ENCODE measurements around the gene TMEM120A. TPM values are rescaled to one million over a fixed set of nuclear protein-coding genes. Genes with fewer than 3 reads are reported as not detected.
A peak's percentile ranks its signal among the peaks of the same experiment; 100 is the strongest.
"Not testable (repeated sequence)": the region's sequence is repeated elsewhere in the genome, so short reads cannot be mapped to it uniquely, and the experiment has no call there.

The TMEM120A gene
- 10 to 100 TPM; 23.7 to 43.3 TPM for total RNA-seq

DNA sequence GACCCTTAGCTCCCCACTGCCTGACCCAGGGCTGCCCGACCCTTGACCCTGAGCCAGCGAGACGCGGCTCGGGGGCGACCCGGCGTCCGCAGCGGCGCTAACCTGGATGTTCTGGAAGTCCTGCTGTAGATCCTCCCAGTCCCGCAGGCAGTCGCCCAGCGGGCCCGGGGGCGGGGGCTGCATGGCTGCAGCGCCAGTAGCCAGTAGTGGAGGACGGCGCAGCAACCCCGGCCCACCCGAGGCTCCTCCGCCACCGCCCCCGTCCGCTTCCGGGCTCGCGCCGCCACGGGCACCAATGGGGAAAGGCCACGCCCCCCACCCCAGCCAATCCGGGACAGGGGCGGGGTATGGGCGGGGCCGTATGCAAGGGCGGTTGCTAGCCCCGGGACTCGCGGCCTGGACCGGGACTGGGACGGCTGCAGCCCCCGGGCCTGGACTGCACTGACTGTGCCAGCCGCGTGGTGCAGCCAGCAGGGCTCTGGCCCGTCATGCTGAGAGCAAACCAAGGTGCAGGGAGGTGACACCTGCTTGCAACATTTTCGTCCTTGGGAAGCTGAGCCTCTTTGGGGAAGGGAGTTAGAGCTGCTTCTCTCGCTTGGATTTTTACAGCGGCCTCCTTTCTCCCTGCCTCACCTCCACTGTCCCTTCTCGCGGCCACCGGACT, at the start of gene TMEM120A:
Gene TMEM120A (minus strand): TSS at position 208 of the 664 bp plus-strand sequence. CDS start 25 bp downstream, at position 183.
- peak within 1 kb of the TSS; percentile 29 to 52 for H3K27ac Mint-ChIP-seq
- ATAC-seq (peak; percentile 98), DNase-seq (ENCODE audit: low spot score in 2 of 2) (peak; percentile 92 to 96)
- peaks cover 0 to 5% of the 10 kb centered on the region in 2 donors for H3K36me3 Mint-ChIP-seq
- H3K9me3 Mint-ChIP-seq, result no peaks in the 10 kb centered on the region

DNA sequence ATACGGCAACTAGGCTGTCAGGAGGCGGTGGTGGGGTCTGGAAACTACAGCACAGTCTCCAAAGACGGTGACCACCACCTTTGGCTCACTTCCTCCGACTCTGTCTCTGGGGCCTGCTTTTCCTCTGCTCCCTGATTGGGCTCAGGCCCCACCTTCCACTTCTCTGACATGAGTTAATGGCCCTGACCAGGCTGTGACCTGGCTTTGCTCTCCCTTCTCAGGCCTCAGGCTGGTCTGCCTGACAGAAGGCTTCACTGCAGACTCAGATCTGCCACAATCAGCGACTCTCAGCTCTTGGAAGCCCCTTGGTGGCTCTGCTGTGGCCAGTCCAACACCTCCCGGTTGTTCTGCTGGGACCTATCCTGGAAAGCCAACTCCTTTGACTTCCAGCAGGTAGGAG, 45.7 kb upstream of the TMEM120A start:
- no peak overlapping the region for H3K27ac Mint-ChIP-seq
- H3K9me3 Mint-ChIP-seq, result no peaks in the 10 kb centered on the region
- no peaks in the 10 kb centered on the region for H3K36me3 Mint-ChIP-seq
- ATAC-seq (no peak), DNase-seq (ENCODE audit: low spot score in 2 of 2) (no peak)

DNA sequence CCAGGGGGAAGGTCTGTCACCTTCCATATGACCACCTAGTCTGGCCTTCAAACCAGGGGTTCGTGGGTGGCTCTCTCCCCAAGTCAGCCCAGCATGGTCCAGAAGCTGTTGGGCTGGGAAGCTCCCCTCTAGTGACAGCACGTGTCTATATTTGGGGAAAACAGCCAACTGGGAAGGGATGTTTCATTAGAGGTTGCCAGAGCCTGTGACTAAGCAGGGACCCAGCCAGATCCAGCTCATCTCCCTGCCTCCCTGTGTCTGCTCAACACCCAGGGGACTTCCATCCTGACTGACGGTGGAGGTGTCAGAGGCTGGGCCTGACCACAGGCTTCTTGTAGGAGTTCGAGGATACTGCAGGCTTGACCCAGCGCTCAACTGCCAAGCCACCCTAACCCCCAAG, 42.9 kb upstream of the TMEM120A start:
- H3K9me3 Mint-ChIP-seq, result no peaks in the 10 kb centered on the region
- H3K36me3 Mint-ChIP-seq, result no peaks in the 10 kb centered on the region
- DNase-seq (ENCODE audit: low spot score in 2 of 2) (no peak), ATAC-seq (no peak)
- H3K27ac Mint-ChIP-seq, result no peak overlapping the region

DNA sequence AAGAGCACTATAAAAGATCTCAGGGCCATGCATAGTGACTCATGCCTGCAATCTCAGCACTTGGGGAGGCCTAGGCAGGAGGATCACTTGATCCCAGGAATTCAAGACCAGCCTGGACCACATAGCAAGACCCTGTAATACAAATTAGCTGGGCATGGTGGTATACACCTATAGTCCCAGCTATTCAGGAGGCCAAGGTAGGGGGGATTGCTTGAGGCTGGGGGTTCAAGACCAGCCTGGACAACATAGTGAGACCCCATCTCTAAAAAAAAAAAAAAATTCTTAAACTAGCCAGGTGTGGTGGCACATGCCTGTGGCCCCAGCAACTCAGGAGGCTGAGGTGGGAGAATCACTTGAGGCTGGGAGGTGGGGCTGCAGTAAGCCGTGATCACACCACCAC, 37.6 kb upstream of the TMEM120A start:
- ATAC-seq (no peak), DNase-seq (ENCODE audit: low spot score in 2 of 2) (no peak)
- no peak overlapping the region for H3K27ac Mint-ChIP-seq
- H3K36me3 Mint-ChIP-seq, result no peaks in the 10 kb centered on the region
- no peaks in the 10 kb centered on the region for H3K9me3 Mint-ChIP-seq

DNA sequence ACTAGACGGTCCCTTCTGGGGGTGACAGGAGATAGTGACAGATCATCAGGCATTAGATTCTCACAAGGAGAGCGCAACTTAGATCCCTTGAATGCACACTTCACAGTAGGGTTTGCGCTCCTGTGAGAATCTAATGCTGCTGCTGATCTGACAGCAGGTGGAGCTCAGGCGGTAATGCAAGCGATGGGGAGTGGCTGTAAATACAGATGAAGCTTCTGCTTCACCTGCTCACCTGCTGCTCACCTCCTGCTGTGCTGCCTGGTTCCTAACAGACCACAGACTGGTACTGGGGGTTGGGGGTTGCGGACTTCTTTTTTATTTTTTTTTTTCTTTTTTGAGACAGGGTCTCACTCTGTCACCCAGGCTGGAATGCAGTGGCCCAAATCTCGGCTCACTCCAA, 35.3 kb upstream of the TMEM120A start:
- H3K27ac Mint-ChIP-seq; ATAC-seq; H3K36me3 Mint-ChIP-seq; DNase-seq (ENCODE audit: low spot score in 2 of 2); H3K9me3 Mint-ChIP-seq: not testable (repeated sequence)

DNA sequence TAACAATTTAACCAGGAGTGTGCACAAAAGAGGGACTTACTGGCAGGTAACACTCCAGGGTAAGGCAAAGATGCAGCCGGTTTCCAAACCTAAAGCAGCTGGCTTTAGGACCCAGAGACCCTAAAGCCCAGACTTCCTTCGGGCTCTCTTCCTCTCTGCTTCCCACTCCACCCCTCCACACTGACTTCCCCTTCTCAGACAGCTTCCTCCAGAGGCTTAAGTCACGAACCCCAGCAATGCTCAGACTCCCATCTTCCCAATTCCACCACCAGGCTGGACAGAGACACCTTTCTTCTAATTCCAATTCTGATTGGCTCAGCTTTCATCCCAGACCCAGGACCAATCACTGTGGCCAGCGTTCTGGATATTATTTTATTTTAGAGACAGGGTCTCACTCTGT, 28.6 kb upstream of the TMEM120A start:
- DNase-seq (ENCODE audit: low spot score in 2 of 2) (no peak), ATAC-seq (no peak)
- Mint-ChIP-seq H3K9me3 (no peaks in the 10 kb centered on the region), H3K27ac (no peak overlapping the region), H3K36me3 (peaks cover 4 to 10% of the 10 kb centered on the region in 2 donors)

DNA sequence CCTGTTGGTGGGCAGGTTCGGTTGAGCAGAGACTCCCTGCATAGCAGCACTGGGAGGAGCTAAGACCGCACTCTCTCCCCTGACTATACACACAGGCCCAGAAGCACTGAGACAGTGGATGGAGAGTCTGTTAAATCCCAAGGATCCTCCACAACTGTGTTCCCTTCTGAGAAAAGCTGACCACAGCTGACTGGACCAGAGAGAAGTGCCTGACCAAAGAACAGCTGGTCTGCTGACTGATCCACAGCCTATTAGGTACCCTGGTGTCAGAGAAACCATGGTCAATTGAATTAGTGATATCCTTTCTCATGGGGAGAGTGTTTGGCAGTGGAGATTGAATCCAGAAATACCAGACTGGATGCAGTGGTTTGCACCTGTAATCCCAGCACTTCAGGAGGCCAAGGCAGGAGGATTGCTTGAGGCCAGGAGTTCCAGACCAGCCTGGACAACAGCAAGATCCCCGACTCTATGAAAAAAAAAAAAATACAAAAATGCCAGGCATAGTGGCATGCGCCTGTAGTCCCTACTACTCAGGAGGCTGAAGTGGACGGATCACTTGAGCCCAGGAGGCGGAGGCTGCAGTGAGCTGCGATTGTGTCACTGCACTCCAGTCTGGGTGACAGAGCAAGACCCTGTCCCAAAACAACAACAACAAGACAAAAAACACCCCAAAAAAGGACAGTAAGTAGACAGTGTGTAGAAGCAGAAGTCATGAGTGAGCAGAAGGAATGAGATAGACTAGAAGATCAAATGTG, 27.8 kb upstream of the TMEM120A start:
- ATAC-seq (no peak), DNase-seq (ENCODE audit: low spot score in 2 of 2) (no peak)
- Mint-ChIP-seq H3K27ac (peak overlapping the region in 1 of 2 donors; percentile 40), H3K36me3 (peaks cover 4 to 10% of the 10 kb centered on the region in 2 donors), H3K9me3 (no peaks in the 10 kb centered on the region)

DNA sequence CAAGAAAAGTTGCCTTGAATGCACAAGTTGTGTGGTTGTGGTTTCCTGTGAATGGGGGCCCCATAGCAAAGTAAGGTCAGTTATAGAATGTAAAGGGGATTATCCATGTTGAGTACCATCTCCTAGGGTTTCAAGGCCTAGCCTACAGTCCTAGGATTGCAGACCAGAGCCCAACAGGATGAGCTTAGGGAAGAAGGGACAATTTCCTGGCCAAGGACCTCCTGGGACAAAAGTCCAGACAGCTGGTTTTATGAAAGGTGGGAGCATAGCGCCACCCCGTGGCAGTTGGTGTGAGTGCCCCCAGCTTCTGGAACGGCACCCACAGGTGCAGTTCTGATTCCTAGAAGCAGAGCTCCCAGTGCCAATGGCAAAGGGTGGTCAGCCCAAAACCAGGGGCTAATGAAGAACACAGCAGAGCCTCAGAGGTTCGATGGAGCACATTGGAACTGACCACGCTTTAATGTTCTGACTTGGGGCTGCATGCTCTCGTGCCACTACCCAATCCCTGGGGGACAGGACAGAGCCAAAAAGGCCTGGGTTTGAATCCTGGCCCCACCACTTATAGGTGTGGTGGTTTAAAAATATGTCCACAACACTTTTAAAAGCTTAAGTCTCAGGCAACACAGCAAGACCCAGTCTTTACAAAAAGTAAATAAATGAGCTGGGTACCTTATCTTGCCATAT, 25.8 kb upstream of the TMEM120A start:
- peaks cover 4 to 10% of the 10 kb centered on the region in 2 donors for H3K36me3 Mint-ChIP-seq
- no peak overlapping the region for H3K27ac Mint-ChIP-seq
- H3K9me3 Mint-ChIP-seq, result no peaks in the 10 kb centered on the region
- ATAC-seq (peak; percentile 71 to 74), DNase-seq (ENCODE audit: low spot score in 2 of 2) (peak; percentile 64 to 77)

DNA sequence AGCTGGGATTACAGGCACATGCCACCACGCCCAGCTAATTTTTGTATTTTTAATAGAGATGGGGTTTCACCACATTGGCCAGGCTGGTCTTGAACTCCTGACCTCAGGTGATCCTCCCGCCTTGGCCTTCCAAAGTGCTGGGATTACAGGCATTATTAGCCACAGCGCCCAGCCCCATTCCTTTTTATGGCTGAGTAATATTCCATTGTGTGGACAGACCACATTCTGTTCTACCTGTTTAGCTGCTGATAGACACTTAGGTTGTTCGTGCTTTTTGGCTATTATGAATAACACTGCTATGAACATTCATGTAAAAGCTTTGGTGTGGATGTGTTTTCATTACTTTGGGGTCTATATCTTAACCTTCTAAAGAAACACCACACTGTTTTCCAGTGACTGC, 24.1 kb upstream of the TMEM120A start:
- not testable (repeated sequence) for DNase-seq (ENCODE audit: low spot score in 2 of 2); ATAC-seq; H3K9me3 Mint-ChIP-seq; H3K27ac Mint-ChIP-seq; H3K36me3 Mint-ChIP-seq

DNA sequence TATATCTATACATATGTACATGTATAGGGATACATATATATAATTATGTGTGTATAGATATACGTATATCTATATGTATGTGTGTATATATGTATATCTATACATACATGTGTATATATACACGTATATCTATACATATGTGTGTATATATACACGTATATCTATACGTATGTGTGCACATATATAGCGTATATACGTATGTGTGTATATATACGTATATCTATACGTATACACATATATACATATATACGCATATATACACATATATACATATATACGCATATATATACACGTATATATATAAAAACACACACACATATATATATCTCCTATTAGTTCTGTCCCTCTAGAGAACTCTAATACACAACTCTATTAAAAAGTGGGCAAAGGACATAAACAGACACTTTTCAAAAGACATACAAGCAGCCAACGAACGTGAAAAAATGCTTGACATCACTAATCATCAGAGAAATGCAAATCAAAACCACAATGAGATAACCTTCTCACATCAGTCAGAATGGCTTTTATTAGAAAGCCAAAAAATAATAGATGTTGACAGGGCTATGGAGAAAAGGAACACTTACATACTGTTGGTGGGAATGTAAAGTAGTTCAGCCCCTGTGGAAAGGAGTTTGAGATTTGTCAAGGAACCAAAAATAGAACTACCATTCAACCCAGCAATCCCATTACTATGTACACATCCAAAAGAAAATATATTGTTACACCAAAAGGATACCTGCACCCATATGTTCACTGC, 22.0 kb upstream of the TMEM120A start:
- Mint-ChIP-seq H3K27ac (no peak overlapping the region), H3K36me3 (peaks cover 0 to 12% of the 10 kb centered on the region in 2 donors), H3K9me3 (no peaks in the 10 kb centered on the region)
- DNase-seq (ENCODE audit: low spot score in 2 of 2) (no peak), ATAC-seq (no peak)

DNA sequence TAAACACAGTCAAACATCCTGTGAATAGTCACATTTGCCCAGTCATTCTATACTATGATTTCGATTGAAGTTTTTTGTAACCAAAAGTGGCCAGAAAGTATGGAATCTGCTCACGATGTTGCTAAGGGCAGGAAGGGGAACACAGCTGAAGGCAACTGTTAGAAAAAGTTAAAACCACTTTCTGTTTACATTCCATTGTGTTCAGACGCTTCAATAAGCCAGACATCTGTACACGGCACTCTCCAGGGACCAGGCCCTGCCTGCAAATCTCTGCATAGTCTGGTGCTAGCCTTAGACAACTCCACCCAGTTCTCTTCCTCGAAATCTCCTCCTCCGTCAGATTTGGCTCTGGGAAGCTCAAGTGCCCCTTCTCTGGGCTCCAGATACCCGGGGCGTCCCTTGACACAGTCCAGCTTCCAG, 17.1 kb upstream of the TMEM120A start:
- no peak overlapping the region for H3K27ac Mint-ChIP-seq
- peaks cover 0 to 21% of the 10 kb centered on the region in 2 donors for H3K36me3 Mint-ChIP-seq
- ATAC-seq, result no peak
- no peaks in the 10 kb centered on the region for H3K9me3 Mint-ChIP-seq
- DNase-seq (ENCODE audit: low spot score in 2 of 2), result no peak

DNA sequence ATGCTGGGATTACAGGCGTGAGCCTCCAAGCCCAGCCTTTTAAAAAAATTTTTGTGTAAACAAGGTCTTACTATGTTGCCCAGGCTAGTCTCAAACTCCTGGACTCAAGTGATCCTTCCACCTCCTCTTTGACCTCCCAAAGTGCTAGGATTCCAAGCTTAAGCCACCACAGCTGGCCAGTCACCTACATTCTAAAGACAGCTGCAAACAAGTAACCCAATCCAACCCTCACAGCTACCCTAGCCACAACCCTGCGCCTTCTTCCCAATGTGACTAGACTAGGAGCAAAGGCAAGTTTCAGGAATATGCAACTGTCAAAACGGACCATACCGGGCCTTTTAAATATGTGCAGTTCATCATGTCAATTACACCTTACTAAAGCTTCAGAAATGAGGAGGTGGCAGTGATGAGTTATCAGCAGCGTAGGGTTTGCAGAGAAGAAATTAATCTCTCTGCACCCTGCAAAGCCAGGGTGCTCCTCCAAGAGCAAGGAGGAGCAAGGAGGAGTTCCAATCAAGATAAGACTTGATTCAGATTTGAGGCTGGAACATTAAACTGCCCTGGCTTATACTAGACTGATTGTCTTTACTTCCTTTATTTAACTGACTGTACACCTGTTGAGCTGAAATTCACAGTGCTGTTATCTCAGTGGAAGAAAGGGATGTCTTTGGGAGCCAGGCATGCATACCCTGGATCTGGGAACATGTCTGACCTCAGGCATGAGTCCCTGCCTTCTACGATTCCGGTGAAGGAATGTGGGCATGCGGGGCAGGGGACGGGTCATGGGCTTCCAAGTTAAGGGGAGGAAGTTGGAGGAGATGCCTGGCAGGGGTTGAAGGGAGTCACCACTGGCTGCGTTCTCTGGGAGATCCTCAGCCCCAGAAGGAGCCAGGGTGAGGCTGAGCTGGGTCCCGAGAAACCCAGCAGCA, 15.5 kb upstream of the TMEM120A start:
- peak overlapping the region; percentile 81 to 92 for H3K27ac Mint-ChIP-seq
- no peak for DNase-seq (ENCODE audit: low spot score in 2 of 2)
- H3K36me3 Mint-ChIP-seq, result peaks cover 0 to 27% of the 10 kb centered on the region in 2 donors
- no peaks in the 10 kb centered on the region for H3K9me3 Mint-ChIP-seq
- no peak for ATAC-seq

DNA sequence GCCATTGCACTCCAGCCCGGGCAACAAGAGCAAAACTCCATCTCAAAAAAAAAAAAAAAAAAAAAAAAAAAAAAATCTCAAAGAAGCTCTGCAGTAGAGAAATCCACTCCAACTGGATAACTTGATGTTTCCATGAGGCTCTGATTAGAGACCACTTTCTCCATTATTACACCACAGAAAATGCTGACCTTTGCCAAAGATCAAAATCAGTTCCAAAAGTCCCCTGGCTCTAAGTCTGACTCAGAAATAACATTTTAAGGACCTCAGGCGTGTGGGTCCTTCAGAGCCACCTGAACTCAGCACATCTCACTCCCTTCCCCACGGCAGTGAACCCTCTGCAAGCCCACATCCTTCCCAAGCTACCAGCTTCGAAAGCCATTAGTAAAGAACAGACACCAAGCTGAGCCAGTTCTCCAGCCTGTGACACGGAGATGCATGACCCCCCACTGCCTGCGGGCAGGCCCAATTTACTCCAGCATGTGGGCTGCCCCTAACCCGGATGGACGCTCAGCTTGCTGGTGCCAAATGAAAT, 13.8 kb upstream of the TMEM120A start:
- DNase-seq (ENCODE audit: low spot score in 2 of 2) (no peak), ATAC-seq (peak in 1 of 2 donors; percentile 70)
- Mint-ChIP-seq H3K36me3 (peaks cover 6 to 27% of the 10 kb centered on the region in 2 donors), H3K27ac (peak overlapping the region; percentile 31 to 92), H3K9me3 (no peaks in the 10 kb centered on the region)

DNA sequence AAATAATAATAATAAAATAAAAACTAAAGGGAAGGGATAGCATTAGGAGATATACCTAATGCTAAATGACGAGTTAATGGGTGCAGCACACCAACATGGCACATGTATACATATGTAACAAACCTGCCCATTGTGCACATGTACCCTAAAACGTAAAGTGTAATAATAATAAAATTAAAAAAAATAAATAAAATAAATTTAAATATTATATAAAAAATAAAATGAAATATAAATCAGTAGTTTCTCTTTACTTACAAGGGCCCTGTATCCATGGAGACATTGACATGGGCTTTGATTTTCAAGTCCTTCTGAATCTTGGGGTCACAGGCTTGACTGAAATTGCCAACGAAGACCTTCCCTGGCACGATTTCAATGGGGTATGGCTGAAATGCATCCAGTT, 10.6 kb upstream of the TMEM120A start:
- not testable (repeated sequence) for H3K9me3 Mint-ChIP-seq; ATAC-seq; DNase-seq (ENCODE audit: low spot score in 2 of 2); H3K27ac Mint-ChIP-seq
- peaks cover 11 to 12% of the 10 kb centered on the region in 2 donors for H3K36me3 Mint-ChIP-seq

DNA sequence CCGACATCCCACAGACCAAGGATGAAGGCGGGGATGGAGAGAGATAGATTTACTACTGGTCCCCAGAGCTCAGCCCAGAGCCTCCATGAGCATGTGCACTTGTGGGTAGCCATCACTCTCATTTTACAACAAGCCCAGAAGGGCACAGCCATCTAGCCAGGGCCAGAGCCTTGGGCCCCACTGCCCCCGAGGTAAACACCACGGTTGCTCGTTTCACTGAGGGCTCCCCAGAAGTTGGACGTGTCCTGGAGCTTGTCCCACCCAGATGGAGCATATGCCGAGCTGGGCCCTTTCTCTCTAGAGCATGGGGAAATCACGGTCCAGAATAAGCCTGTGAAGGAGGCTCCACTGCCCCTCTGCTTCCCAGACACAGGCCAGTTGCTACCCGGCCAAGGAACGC, 9.0 kb upstream of the TMEM120A start:
- no peak overlapping the region for H3K27ac Mint-ChIP-seq
- H3K36me3 Mint-ChIP-seq, result peaks cover 9 to 11% of the 10 kb centered on the region in 2 donors
- ATAC-seq (no peak), DNase-seq (ENCODE audit: low spot score in 2 of 2) (no peak)
- H3K9me3 Mint-ChIP-seq, result no peaks in the 10 kb centered on the region
